H1 (cell line): ENCODE data around the gene ARID5B. TPM values are rescaled to one million over a fixed set of nuclear protein-coding genes. Genes with fewer than 3 reads are reported as not detected.

Experiments used
- CTCF ChIA-PET: fragments of 300-600 bp; sonication (Branson Sonifier 250); formaldehyde crosslinking; loops from one replicate; lab custom pipeline; 2021; ENCODE audit not compliant: partially characterized antibody; lab: Charles Lee
- POLR2A ChIA-PET: fragments of 300-600 bp; sonication (Branson Sonifier 250); formaldehyde crosslinking; loops from one replicate; lab custom pipeline; 2021; ENCODE audit warnings: inconsistent platforms; ENCODE audit not compliant: partially characterized antibody; lab: Charles Lee
- DNase-seq, 2 experiments: peaks; one replicate each; pipeline versions ENCODE4 v3.0.0 to v3.0.0-alpha.2; 2010 to 2022; ENCODE audit warnings: low spot score in 2 of 2, low read depth in 1 of 2, mixed read lengths in 1 of 2
- FAIRE-seq: peaks from 2 replicates; lab custom pipeline; 2011; peaks lifted over from hg19 to GRCh38; lab: Jason Lieb, UNC
- H2AFZ ChIP-seq: 2 replicates; pipeline ENCODE4 v1.8.1; 2012; ENCODE audit warnings: low read length, inconsistent platforms
- H2AK5ac ChIP-seq: 2 replicates; pipeline ENCODE4 v1.6.1; 2013; ENCODE audit warnings: low read depth, low read length
- H2BK120ac ChIP-seq: replicated peaks from 2 replicates; pipeline ENCODE3; 2013; ENCODE audit warnings: low read depth, low read length, inconsistent platforms
- H2BK12ac ChIP-seq: 2 replicates; pipeline ENCODE4 v1.6.1; 2013; ENCODE audit warnings: low read depth, low read length
- H2BK15ac ChIP-seq: 2 replicates; pipeline ENCODE4 v1.6.1; 2013; ENCODE audit warnings: low read length
- H2BK20ac ChIP-seq: 2 replicates; pipeline ENCODE4 v1.6.1; 2013; ENCODE audit warnings: low read length
- H2BK5ac ChIP-seq: 2 replicates; pipeline ENCODE4 v1.6.1; 2013; ENCODE audit warnings: low read depth, low read length
- H3K14ac ChIP-seq: 2 replicates; pipeline ENCODE4 v1.6.1; 2013; ENCODE audit warnings: inconsistent platforms; ENCODE audit not compliant: insufficient read length
- H3K18ac ChIP-seq: 2 replicates; pipeline ENCODE4 v1.6.1; 2013; ENCODE audit warnings: low read length; ENCODE audit errors: extremely low read depth
- H3K23ac ChIP-seq: 2 replicates; pipeline ENCODE4 v1.6.1; 2013; ENCODE audit warnings: inconsistent platforms; ENCODE audit not compliant: insufficient read length
- H3K23me2 ChIP-seq: 2 replicates; pipeline ENCODE4 v1.6.1; 2013; ENCODE audit warnings: low read depth, low read length
- H3K27ac ChIP-seq: 2 replicates; pipeline ENCODE4 v1.6.1; 2011; ENCODE audit warnings: low read depth, low read length, inconsistent platforms
- H3K27me3 ChIP-seq, 4 experiments: replicated peaks in 1 of 4; 1 replicate in 1 of 4; 2 replicates in 3 of 4; pipeline versions ENCODE4 v1.6.1 to v1.8.1; 2011 to 2013; ENCODE audit warnings: low read length in 3 of 4, mild to moderate bottlenecking in 3 of 4, inconsistent platforms in 2 of 4, mixed read lengths in 2 of 4, moderate library complexity in 1 of 4; ENCODE audit not compliant: control insufficient read depth in 3 of 4, insufficient read depth in 3 of 4; ENCODE audit errors: extremely low read depth in 1 of 4
- H3K36me3 ChIP-seq, 4 experiments: 2 replicates each; pipeline versions ENCODE4 v1.6.1 to v1.8.1; 2011 to 2013; ENCODE audit warnings: mild to moderate bottlenecking in 4 of 4, low read length in 3 of 4, moderate library complexity in 2 of 4, control low read depth in 1 of 4, inconsistent platforms in 1 of 4; ENCODE audit not compliant: insufficient read depth in 4 of 4, control insufficient read depth in 2 of 4
- H3K4ac ChIP-seq: replicated peaks from 2 replicates; pipeline ENCODE3; 2013; ENCODE audit warnings: low read length, low read depth, mixed read lengths, inconsistent platforms; ENCODE audit not compliant: insufficient read length
- H3K4me1 ChIP-seq, 4 experiments: replicated peaks in 1 of 4; 1 replicate in 1 of 4; 2 replicates in 3 of 4; pipeline versions ENCODE4 v1.6.1 to v1.8.1; 2011 to 2013; ENCODE audit warnings: low read length in 3 of 4, inconsistent platforms in 2 of 4, mixed read lengths in 1 of 4; ENCODE audit not compliant: insufficient read depth in 4 of 4, control insufficient read depth in 3 of 4
- H3K4me2 ChIP-seq, 2 experiments: 2 replicates each; pipeline versions ENCODE4 v1.6.1 to v1.8.1; 2011 to 2013; ENCODE audit warnings: low read depth in 2 of 2, low read length in 2 of 2, control low read depth in 1 of 2, inconsistent platforms in 1 of 2, mild to moderate bottlenecking in 1 of 2; ENCODE audit not compliant: insufficient read depth in 1 of 2
- H3K4me3 ChIP-seq, 4 experiments: fragments of 200-600, 300-600 bp in 1 of 4; sonication (generic), shearing (Covaris generic), sonication (Bioruptor Twin) in 1 of 4; 2 replicates each; pipeline versions ENCODE4 v1.5.1 to v1.8.1; 2011 to 2016; ENCODE audit warnings: low read length in 4 of 4, low read depth in 3 of 4, control low read depth in 2 of 4, inconsistent platforms in 2 of 4, mild to moderate bottlenecking in 2 of 4, mixed read lengths in 1 of 4, moderate library complexity in 1 of 4; ENCODE audit not compliant: insufficient read depth in 2 of 4; ENCODE audit errors: extremely low read depth in 1 of 4
- H3K56ac ChIP-seq: replicated peaks from 2 replicates; pipeline ENCODE3; 2013; ENCODE audit warnings: low read depth, mild to moderate bottlenecking, mixed read lengths, low read length, inconsistent platforms; ENCODE audit not compliant: insufficient read length
- H3K79me1 ChIP-seq: 2 replicates; pipeline ENCODE4 v1.6.1; 2013; ENCODE audit warnings: low read depth, low read length, control low read depth
- H3K79me2 ChIP-seq, 2 experiments: 2 replicates each; pipeline versions ENCODE4 v1.6.1 to v1.8.1; 2012 to 2013; ENCODE audit warnings: low read length in 2 of 2, mild to moderate bottlenecking in 2 of 2, inconsistent platforms in 1 of 2; ENCODE audit not compliant: insufficient read depth in 2 of 2, control insufficient read depth in 1 of 2
- H3K9ac ChIP-seq, 4 experiments: replicated peaks in 1 of 4; 1 replicate in 1 of 4; 2 replicates in 3 of 4; pipeline versions ENCODE4 v1.6.1 to v1.8.1; 2011 to 2013; ENCODE audit warnings: low read depth in 3 of 4, low read length in 3 of 4, control low read depth in 2 of 4, mild to moderate bottlenecking in 2 of 4, moderate library complexity in 2 of 4, inconsistent platforms in 1 of 4; ENCODE audit errors: extremely low read depth in 1 of 4
- H3K9me3 ChIP-seq, 2 experiments: 2 replicates each; pipeline versions ENCODE4 v1.6.1 to v1.8.1; 2012 to 2013; ENCODE audit warnings: mild to moderate bottlenecking in 2 of 2, moderate library complexity in 2 of 2, control low read depth in 1 of 2, inconsistent platforms in 1 of 2, low read depth in 1 of 2, low read length in 1 of 2, mixed read lengths in 1 of 2; ENCODE audit not compliant: insufficient read depth in 2 of 2
- H4K20me1 ChIP-seq, 2 experiments: replicated peaks in 1 of 2; 2 replicates each; pipeline versions ENCODE3 to v1.8.1; 2011 to 2013; ENCODE audit warnings: inconsistent platforms in 2 of 2, low read length in 2 of 2, mild to moderate bottlenecking in 1 of 2; ENCODE audit not compliant: insufficient read depth in 2 of 2, control insufficient read depth in 1 of 2
- H4K5ac ChIP-seq: 2 replicates; pipeline ENCODE4 v1.6.1; 2013; ENCODE audit warnings: low read length, low read depth, mixed read lengths, inconsistent platforms; ENCODE audit not compliant: insufficient read length
- H4K8ac ChIP-seq: 2 replicates; pipeline ENCODE4 v1.8.0; 2013; ENCODE audit warnings: mild to moderate bottlenecking, moderate library complexity, low read length, inconsistent platforms; ENCODE audit not compliant: insufficient read depth; ENCODE audit errors: extremely low read depth
- H4K91ac ChIP-seq: replicated peaks from 2 replicates; pipeline ENCODE3; 2013; ENCODE audit warnings: low read length, mixed read lengths, inconsistent platforms; ENCODE audit not compliant: insufficient read length
- BCL11A ChIP-seq, 2 experiments: IDR thresholded peaks; one replicate each; pipeline ENCODE4 v1.6.1; 2011; ENCODE audit warnings: low read depth in 2 of 2, low read length in 2 of 2, mild to moderate bottlenecking in 2 of 2
- CBX5 ChIP-seq: fragments of 300-800, 300-1000 bp; sonication (generic); IDR thresholded peaks from 2 replicates; pipeline ENCODE4 v1.7.1; 2016; ENCODE audit warnings: antibody characterized with exemption, low read length, low read depth
- GTF2F1 ChIP-seq: IDR thresholded peaks from 2 replicates; pipeline ENCODE4 v1.6.1; 2012; ENCODE audit warnings: low read depth, low read length, improper control_type of control experiment, borderline replicate concordance
- KDM1A ChIP-seq: fragments of 200-600, 300-600 bp; sonication (generic); IDR thresholded peaks from 2 replicates; pipeline ENCODE4 v1.7.1; 2016; ENCODE audit warnings: mild to moderate bottlenecking, low read length, borderline replicate concordance
- KDM4A ChIP-seq: IDR thresholded peaks from one replicate; pipeline ENCODE4 v1.7.1; 2012; ENCODE audit warnings: low read depth, mild to moderate bottlenecking, moderate library complexity, low read length, inconsistent platforms; ENCODE audit not compliant: severe bottlenecking
- POLR2A ChIP-seq, 2 experiments: IDR thresholded peaks; 1 replicate in 1 of 2; 2 replicates in 1 of 2; pipeline ENCODE4 v1.6.1; 2011; ENCODE audit warnings: low read depth in 2 of 2, low read length in 2 of 2, mild to moderate bottlenecking in 2 of 2; ENCODE audit errors: control extremely low read depth in 1 of 2
- RAD21 ChIP-seq, 2 experiments: IDR thresholded peaks in 1 of 2; conservative IDR thresholded peaks in 1 of 2; 2 replicates each; pipeline ENCODE4 v1.6.1; 2011; ENCODE audit warnings: low read depth in 2 of 2, low read length in 2 of 2, improper control_type of control experiment in 1 of 2, inconsistent platforms in 1 of 2, mild to moderate bottlenecking in 1 of 2, moderate library complexity in 1 of 2
- RXRA ChIP-seq: IDR thresholded peaks from 2 replicates; pipeline ENCODE4 v1.6.1; 2011; ENCODE audit warnings: low read depth, mild to moderate bottlenecking, low read length, moderate library complexity; ENCODE audit not compliant: insufficient read depth
- SIX5 ChIP-seq: IDR thresholded peaks from 2 replicates; pipeline ENCODE4 v1.6.1; 2011; ENCODE audit warnings: mild to moderate bottlenecking, low read depth, low read length
- SP4 ChIP-seq: IDR thresholded peaks from 2 replicates; pipeline ENCODE4 v1.6.1; 2012; ENCODE audit warnings: low read length, inconsistent platforms
- SRF ChIP-seq: IDR thresholded peaks from 2 replicates; pipeline ENCODE4 v1.6.1; 2011; ENCODE audit warnings: mild to moderate bottlenecking, low read depth, low read length, moderate library complexity
- TAF1 ChIP-seq: IDR thresholded peaks from 2 replicates; pipeline ENCODE4 v1.6.1; 2011; ENCODE audit warnings: mild to moderate bottlenecking, low read depth, low read length
- TEAD4 ChIP-seq: IDR thresholded peaks from 2 replicates; pipeline ENCODE4 v1.6.1; 2012; ENCODE audit warnings: low read depth, low read length, inconsistent platforms, mixed read lengths
- WGBS, 2 experiments: shearing (Covaris generic) in 1 of 2; methylation state at CpG; one replicate each; pipeline versions ENCODE4 v1.1.6 to v1.1.7; 2013 to 2015; ENCODE audit warnings: low lambda C conversion rate in 2 of 2, mixed read lengths in 2 of 2, inconsistent platforms in 1 of 2, low coverage in 1 of 2, missing lambda C conversion rate in 1 of 2; ENCODE audit not compliant: insufficient replicate concordance in 2 of 2, insufficient coverage in 1 of 2, insufficient read length in 1 of 2; ENCODE audit errors: extremely low coverage in 1 of 2, missing lambda C conversion rate in 1 of 2; 5-methylcytosine and 5-hydroxymethylcytosine counted together
- polyA plus RNA-seq, 7 experiments: library from polyadenylated mRNA; depleted of rRNA in 3 of 7; stranded (reverse) in 5 of 7; unstranded in 2 of 7; fragments of >200 nt in 5 of 7; fragments of 200-250 nt in 2 of 7; gene quantifications; 1 replicate in 5 of 7; 2 replicates in 1 of 7; 4 replicates in 1 of 7; pipeline versions ENCODE4 v1.2.1 to v1.2.3, GENCODE V29; 2011 to 2013; ENCODE audit warnings: missing spikeins in 2 of 7, mixed read lengths in 2 of 7
- total RNA-seq: library from RNA; stranded (reverse); fragmentation: NEBNext Ultra II Directional; extraction: Animal tissue kit (Norgen Biotek cat#: 25700); gene quantifications from 2 replicates; pipeline ENCODE4 v1.2.1, GENCODE V29; 2021

The ARID5B gene
- total and polyA plus RNA-seq, 2 of the 8 experiments (the other 6 are each of a cell fraction or from before 2014, with no cell fraction given): 0.21 to 1.1 TPM

DNA sequence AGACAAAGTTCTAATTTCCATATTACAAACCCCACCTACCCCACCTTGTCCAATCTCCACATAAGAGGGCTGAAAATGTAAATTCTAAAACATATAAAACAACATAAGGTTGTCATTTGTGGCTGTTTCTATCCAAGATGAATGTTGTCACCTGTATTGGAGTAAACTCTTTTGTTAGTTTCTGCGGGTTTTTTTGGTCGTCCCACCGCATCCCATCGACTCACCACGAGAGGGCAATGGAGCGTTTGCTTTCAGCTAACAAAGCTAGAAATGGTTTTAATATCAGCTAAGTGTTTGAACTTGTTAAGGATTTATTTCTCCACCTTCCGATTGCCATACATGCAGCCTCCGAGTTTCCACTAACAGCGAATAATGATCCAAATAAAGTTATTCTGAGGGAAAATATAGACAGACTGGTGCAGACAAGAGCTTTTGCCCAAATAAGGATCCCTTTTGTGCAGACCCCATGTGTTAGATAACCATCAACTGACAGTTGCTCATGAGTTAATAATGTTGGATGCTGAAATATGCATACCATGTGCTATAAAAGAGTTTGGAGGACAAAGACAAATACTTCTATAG, 137.2 kb downstream of the ARID5B start:
- H3K23me2 ChIP-seq: no peaks in the 10 kb centered on the region
- no peak overlapping the region for H3K18ac ChIP-seq
- H3K4me3 ChIP-seq: no peak overlapping the region
- H3K23ac ChIP-seq: no peak overlapping the region
- no peak overlapping the region for H2BK12ac ChIP-seq
- POLR2A ChIA-PET: interaction anchor here (1.2 kb wide), 1 partner anchor 10 kb away, joined by 3 read pairs; no protein-coding TSS in a partner anchor
- CTCF ChIA-PET: interaction anchor here (0.6 to 4.8 kb wide), 36 partner anchors 9 to 555 kb away, joined by 3 to 55 read pairs (median 4); no protein-coding TSS in a partner anchor
- DNase-seq (peak in 1 of 2 experiments; percentile 63), FAIRE-seq (peak; percentile 58)
- peaks cover 0 to 10% (median 9%) of the 10 kb centered on the region in 4 experiments; a peak in 5 of 7 replicates for H3K4me1 ChIP-seq
- H2BK20ac ChIP-seq: no peak overlapping the region
- no peak overlapping the region for H3K14ac ChIP-seq
- no peak overlapping the region for H2AK5ac ChIP-seq
- H4K5ac ChIP-seq: no peak overlapping the region
- H3K27ac ChIP-seq: no peak overlapping the region
- H4K20me1 ChIP-seq: no peaks in the 10 kb centered on the region
- no peak overlapping the region; the same call in 1 of the 2 replicates for H2AFZ ChIP-seq
- no peaks in the 10 kb centered on the region for H3K79me1 ChIP-seq
- H4K8ac ChIP-seq: no peak overlapping the region
- H3K79me2 ChIP-seq: no peaks in the 10 kb centered on the region
- no peaks in the 10 kb centered on the region for H3K9me3 ChIP-seq
- no peak overlapping the region for H3K4ac ChIP-seq
- WGBS, 2 experiments: 20% methylated on average over 9 of the region's 9 CpGs; no CpG with 5 or more reads in 1 of the 2 experiments
- H3K27me3 ChIP-seq: no peaks in the 10 kb centered on the region; a peak in 1 of 7 replicates
- H3K4me2 ChIP-seq: no peak overlapping the region
- no peak overlapping the region for H3K56ac ChIP-seq
- H3K36me3 ChIP-seq: no peaks in the 10 kb centered on the region
- H2BK15ac ChIP-seq: no peak overlapping the region
- no peak overlapping the region for H3K9ac ChIP-seq
- H2BK5ac ChIP-seq: no peak overlapping the region
- no peak overlapping the region for H2BK120ac ChIP-seq
- H4K91ac ChIP-seq: no peak overlapping the region
- TF ChIP-seq TAF1 (no peak), SRF (0 out of 2 replicates have a peak, but pooled peaks have one; percentile 37), RXRA (no peak), CBX5 (no peak), KDM4A (no peak), RAD21 (IDR thresholded peaks at IDR 0.05 in 1 of 2, conservative IDR thresholded peaks at IDR 0.05 in 1 of 2; ENCODE audit: low read depth in 2 of 2, low read length in 2 of 2) (peak; percentile 90 to 92), TEAD4 (no peak), SP4 (no peak), POLR2A (IDR thresholded peaks at IDR 0.05; ENCODE audit: control extremely low read depth in 1 of 2, low read depth in 2 of 2, low read length in 2 of 2) (no peak), BCL11A (IDR thresholded peaks at IDR 0.05; ENCODE audit: low read depth in 2 of 2, low read length in 2 of 2) (no peak), SIX5 (no peak), KDM1A (no peak), GTF2F1 (no peak)
